Coronary artery (tissue), 2 donors: ENCODE results near the gene ARFGAP1.

Experiments used
- DNase-seq: peaks from one replicate; pipeline ENCODE4 v3.0.0-alpha.2; 2017; ENCODE audit warnings: low spot score
- H3K27ac ChIP-seq, 2 donors: fragments of 200-600 bp; sonication (generic); one replicate each; pipeline ENCODE4 v1.5.1; 2016 to 2019
- H3K4me3 ChIP-seq: fragments of 200-600 bp; sonication (generic); 2 replicates; pipeline ENCODE4 v1.5.1; 2016; ENCODE audit warnings: mild to moderate bottlenecking, moderate library complexity
- TF ChIP-seq, protein P1 (sequence below): fragments of 200-600 bp; sonication (generic); IDR thresholded peaks from one replicate; pipeline ENCODE4 v1.5.1; 2019; ENCODE audit warnings: antibody characterized with exemption

ARFGAP1 gene

DNA sequence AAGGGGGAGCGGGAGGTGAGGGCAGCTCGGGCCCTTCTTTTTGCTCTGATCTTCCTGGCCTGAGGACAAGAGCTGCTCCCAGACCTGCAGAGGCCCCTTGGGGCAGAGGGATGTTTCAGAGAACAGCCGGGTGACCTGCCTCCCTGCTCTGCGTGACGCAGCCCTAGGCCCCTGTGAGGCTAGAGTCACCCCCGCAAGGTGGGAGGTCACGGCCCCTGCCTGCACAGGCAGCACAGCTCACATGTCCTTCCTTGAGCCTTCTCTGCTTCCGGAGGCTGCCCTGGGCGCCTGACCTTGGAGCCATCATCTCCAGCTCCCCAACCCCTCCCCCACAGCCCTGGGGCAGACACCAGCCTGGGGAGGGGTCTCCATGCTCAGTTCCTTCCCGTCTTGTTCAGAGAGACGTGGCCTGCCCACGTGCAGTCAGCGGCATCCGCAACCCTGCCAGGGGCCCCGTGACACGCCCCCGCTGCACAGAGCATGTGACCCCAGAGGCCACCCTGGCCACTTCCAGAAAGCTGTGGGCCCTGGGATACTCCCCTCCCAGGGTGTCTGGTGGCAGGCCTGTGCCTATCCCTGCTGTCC is 37.1 kb upstream of the ARFGAP1 start, which contains the start of gene BIRC7:
TSS of gene BIRC7 (plus strand) at position 507 of the 585 bp plus-strand sequence. CDS start 192 bp downstream, outside the sequence.
- no peak within 1 kb of the TSS for H3K4me3 ChIP-seq
- no peak for DNase-seq
- no peak within 1 kb of the TSS for H3K27ac ChIP-seq
- TF ChIP-seq, protein P1, sequence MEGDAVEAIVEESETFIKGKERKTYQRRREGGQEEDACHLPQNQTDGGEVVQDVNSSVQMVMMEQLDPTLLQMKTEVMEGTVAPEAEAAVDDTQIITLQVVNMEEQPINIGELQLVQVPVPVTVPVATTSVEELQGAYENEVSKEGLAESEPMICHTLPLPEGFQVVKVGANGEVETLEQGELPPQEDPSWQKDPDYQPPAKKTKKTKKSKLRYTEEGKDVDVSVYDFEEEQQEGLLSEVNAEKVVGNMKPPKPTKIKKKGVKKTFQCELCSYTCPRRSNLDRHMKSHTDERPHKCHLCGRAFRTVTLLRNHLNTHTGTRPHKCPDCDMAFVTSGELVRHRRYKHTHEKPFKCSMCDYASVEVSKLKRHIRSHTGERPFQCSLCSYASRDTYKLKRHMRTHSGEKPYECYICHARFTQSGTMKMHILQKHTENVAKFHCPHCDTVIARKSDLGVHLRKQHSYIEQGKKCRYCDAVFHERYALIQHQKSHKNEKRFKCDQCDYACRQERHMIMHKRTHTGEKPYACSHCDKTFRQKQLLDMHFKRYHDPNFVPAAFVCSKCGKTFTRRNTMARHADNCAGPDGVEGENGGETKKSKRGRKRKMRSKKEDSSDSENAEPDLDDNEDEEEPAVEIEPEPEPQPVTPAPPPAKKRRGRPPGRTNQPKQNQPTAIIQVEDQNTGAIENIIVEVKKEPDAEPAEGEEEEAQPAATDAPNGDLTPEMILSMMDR: no peak

DNA sequence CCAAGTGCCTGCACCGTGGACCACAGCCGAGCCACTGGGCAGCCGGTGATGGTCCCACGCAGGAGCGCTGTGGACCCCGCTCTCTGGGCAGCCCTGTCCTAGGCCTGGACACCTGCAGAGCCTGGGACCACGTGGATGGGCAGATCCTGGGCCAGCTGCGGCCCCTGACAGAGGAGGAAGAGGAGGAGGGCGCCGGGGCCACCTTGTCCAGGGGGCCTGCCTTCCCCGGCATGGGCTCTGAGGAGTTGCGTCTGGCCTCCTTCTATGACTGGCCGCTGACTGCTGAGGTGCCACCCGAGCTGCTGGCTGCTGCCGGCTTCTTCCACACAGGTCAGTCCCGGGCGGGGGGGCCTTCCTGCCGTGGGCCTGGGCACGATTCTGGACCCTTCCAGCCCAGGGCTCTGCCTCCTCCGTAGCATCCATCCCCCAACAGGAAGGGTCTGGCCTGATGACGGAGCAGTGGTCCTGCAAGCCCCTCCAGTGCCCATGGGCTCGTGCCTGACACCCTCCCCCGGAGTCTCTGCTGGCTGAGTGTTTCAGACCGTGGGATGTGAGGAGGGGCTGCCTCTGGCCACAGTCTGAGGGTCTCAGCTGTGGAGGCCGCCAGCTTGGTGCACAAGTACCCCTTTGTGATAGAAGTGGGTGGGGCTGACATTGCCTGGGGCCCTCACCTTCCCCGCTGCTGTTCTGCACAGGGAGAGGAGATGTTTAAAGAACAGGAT is 36.3 kb upstream of the ARFGAP1 start:
- no peak for DNase-seq
- TF ChIP-seq, protein P1: no peak
- Histone ChIP-seq H3K27ac (no peak overlapping the region), H3K4me3 (no peak overlapping the region)

DNA sequence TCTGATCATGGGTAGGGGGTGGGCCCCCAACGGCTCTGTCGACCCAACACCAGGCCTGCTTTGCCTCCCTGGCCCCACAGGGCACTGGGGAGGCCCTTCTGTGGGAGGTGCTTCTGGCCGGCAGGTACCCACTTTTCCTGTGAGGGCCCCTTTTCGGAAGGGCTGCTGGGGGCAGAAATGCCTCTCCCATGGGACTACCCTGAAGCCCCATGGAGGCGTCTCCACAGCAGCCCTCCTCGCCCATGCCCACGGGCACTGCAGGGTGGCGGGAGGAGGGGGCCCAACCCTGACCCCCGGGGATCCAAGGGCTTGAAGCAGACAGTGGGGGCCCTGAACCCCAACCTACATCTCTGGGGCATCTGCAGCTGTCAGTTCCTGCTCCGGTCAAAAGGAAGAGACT is 34.6 kb upstream of the ARFGAP1 start:
- no peak for DNase-seq

DNA sequence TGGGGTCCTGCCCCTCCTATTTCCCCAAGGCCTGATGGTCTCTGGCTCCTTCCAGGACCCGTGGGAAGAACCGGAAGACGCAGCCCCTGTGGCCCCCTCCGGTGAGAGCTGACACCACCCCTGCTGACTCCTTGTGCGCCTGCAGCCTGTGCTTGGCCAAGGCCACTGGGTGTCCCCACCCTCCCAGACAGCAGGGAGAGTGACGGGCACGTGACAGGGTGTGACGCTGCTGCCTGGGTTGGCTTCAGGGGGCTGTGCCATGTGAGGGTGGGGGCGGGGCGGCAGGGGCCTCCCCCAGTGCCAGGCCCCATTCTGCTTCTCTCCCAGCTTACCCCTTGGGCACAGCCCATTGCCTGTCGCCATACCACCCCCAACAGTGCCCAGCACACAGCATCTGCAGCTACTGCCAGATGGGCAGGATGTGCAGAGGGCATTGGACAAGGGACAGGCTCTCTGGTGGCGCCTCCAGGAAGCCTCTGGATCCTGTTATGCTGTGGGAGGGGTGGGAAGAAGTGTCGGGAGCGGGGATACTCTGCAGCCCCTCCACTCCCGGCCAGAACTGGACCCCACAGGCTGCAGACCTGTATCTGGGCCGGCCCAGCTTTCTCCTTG is 34.0 kb upstream of the ARFGAP1 start:
- TF ChIP-seq, protein P1: no peak
- Histone ChIP-seq H3K4me3 (no peak overlapping the region), H3K27ac (no peak overlapping the region)
- DNase-seq: no peak

More for the DNA sequence above, 34.6 kb upstream of the ARFGAP1 start:
- no peak overlapping the region for H3K4me3 ChIP-seq
- TF ChIP-seq, protein P1: no peak
- no peak overlapping the region for H3K27ac ChIP-seq

DNA sequence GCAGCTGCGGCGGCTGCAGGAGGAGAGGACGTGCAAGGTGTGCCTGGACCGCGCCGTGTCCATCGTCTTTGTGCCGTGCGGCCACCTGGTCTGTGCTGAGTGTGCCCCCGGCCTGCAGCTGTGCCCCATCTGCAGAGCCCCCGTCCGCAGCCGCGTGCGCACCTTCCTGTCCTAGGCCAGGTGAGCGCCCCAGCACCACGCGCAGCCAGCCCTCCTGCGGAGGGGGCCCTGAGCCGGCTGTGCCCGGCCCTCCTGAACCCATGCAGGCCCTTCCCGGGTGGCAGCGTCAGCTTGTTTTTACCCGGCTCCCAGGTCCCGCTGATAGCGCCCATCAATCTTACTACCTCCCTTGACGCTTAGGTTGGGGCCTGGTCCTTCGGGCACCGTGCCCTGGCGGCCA is 33.2 kb upstream of the ARFGAP1 start:
- no peak overlapping the region for H3K27ac ChIP-seq

DNA sequence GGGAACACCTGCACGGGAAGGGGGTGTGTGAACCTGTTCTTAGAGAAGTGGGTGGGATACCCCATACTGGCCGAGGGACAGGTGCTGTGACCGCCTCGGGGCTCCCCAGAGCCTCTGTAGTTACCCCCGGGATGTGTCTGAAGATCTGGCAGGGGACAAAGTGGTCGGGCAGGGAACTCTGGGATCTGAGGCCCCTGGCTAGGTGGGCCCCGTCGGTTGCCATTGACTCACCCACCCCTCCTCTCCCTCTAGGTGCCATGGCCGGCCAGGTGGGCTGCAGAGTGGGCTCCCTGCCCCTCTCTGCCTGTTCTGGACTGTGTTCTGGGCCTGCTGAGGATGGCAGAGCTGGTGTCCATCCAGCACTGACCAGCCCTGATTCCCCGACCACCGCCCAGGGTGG is 32.6 kb upstream of the ARFGAP1 start:
- Histone ChIP-seq H3K4me3 (no peak overlapping the region), H3K27ac (no peak overlapping the region)
- DNase-seq: no peak
- TF ChIP-seq, protein P1: no peak

More for the DNA sequence above, 33.2 kb upstream of the ARFGAP1 start:
- no peak for DNase-seq
- H3K4me3 ChIP-seq: no peak overlapping the region
- TF ChIP-seq, protein P1: no peak
